ENCODE measurements around the gene MARVELD2.

DNA sequence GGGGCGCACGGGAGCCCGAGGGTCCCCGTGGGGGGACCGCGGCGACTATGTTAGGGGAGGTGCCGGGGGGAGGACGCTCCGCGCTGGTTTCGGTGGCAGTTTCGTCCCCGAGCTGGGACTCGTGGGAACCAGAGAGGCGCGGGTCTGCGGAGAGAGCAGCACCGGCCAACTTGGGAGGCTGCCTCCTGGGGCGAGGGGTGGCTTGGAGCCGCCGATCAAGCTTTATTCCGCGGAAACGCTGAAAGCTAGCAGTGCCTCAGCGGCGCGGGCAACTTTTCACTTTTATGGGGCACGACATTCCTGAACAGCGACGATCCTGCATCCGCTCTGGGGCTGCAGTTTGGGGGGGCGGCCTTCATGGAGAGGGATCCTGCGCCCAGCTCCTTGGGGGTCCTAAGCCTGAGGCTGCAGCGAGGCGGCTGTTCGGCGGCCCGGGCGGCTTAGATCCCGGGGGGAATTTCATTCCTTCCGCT, 78.0 kb downstream of the MARVELD2 start:
- no peak for TF ChIP-seq POLR2A (IDR thresholded peaks at IDR 0.05)
- TF ChIP-seq, protein P1, sequence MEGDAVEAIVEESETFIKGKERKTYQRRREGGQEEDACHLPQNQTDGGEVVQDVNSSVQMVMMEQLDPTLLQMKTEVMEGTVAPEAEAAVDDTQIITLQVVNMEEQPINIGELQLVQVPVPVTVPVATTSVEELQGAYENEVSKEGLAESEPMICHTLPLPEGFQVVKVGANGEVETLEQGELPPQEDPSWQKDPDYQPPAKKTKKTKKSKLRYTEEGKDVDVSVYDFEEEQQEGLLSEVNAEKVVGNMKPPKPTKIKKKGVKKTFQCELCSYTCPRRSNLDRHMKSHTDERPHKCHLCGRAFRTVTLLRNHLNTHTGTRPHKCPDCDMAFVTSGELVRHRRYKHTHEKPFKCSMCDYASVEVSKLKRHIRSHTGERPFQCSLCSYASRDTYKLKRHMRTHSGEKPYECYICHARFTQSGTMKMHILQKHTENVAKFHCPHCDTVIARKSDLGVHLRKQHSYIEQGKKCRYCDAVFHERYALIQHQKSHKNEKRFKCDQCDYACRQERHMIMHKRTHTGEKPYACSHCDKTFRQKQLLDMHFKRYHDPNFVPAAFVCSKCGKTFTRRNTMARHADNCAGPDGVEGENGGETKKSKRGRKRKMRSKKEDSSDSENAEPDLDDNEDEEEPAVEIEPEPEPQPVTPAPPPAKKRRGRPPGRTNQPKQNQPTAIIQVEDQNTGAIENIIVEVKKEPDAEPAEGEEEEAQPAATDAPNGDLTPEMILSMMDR (IDR thresholded peaks at IDR 0.05) = no peak

Data from uterus (tissue), 2 donors.